HepG2 (cell line): ENCODE results near the gene PRKCI. TPM values are rescaled to one million over a fixed set of nuclear protein-coding genes. Genes with fewer than 3 reads are reported as not detected.

Experiments used
- AHR ChIP-seq: IDR thresholded peaks from 2 replicates; pipeline ENCODE4 v1.6.1; 2018; ENCODE audit warnings: missing genetic modification reagents, missing compliant biosample characterization
- HOXA3 ChIP-seq: sonication (generic); formaldehyde crosslinking; IDR thresholded peaks from 2 replicates; pipeline ENCODE4 v1.5.0; 2020; ENCODE audit warnings: missing genetic modification reagents
- JDP2 ChIP-seq: sonication (generic); formaldehyde crosslinking; IDR thresholded peaks from 2 replicates; pipeline ENCODE4 v1.8.1; 2022; ENCODE audit warnings: missing genetic modification reagents, borderline replicate concordance
- KMT2B ChIP-seq: IDR thresholded peaks from 2 replicates; pipeline ENCODE4 v1.6.1; 2016; ENCODE audit warnings: missing genetic modification reagents, missing compliant biosample characterization
- MED1 ChIP-seq: sonication (generic); formaldehyde crosslinking; IDR thresholded peaks from 2 replicates; pipeline ENCODE4 v1.4.0; 2020; ENCODE audit warnings: missing genetic modification reagents
- MEIS2 ChIP-seq: sonication (generic); formaldehyde crosslinking; IDR thresholded peaks from 2 replicates; pipeline ENCODE4 v1.9.0; 2021; ENCODE audit warnings: mild to moderate bottlenecking, missing genetic modification reagents
- MTA3 ChIP-seq: sonication (generic); formaldehyde crosslinking; IDR thresholded peaks from 2 replicates; pipeline ENCODE4 v1.4.0; 2020; ENCODE audit warnings: missing genetic modification reagents
- RXRA ChIP-seq: sonication (generic); formaldehyde crosslinking; IDR thresholded peaks from 2 replicates; pipeline ENCODE4 v1.5.1; 2020; ENCODE audit warnings: missing genetic modification reagents
- ZKSCAN5 ChIP-seq: sonication (generic); formaldehyde crosslinking; IDR thresholded peaks from 2 replicates; pipeline ENCODE4 v1.5.1; 2020; ENCODE audit warnings: mild to moderate bottlenecking, missing genetic modification reagents
- ZMYM2 ChIP-seq: sonication (generic); formaldehyde crosslinking; IDR thresholded peaks from 2 replicates; pipeline ENCODE4 v1.8.0; 2022; ENCODE audit warnings: mild to moderate bottlenecking, missing genetic modification reagents
- ZNF101 ChIP-seq: sonication (generic); formaldehyde crosslinking; IDR thresholded peaks from 2 replicates; pipeline ENCODE4 v1.4.0; 2020; ENCODE audit warnings: mild to moderate bottlenecking, low read depth, missing genetic modification reagents, borderline replicate concordance
- ZNF570 ChIP-seq: sonication (generic); formaldehyde crosslinking; IDR thresholded peaks from 2 replicates; pipeline ENCODE4 v1.4.0; 2020; ENCODE audit warnings: mild to moderate bottlenecking, missing genetic modification reagents, borderline replicate concordance
- ZNF672 ChIP-seq: sonication (generic); formaldehyde crosslinking; IDR thresholded peaks from 2 replicates; pipeline ENCODE4 v1.8.1; 2022; ENCODE audit warnings: missing genetic modification reagents
- ZNF746 ChIP-seq: sonication (generic); formaldehyde crosslinking; IDR thresholded peaks from 2 replicates; pipeline ENCODE4 v1.8.0; 2022; ENCODE audit warnings: mild to moderate bottlenecking, missing genetic modification reagents
- polyA plus RNA-seq, 8 experiments: library from polyadenylated mRNA; depleted of rRNA in 3 of 8; stranded (reverse) in 7 of 8; unstranded in 1 of 8; fragments of >200 nt; fragmentation: Illumina TruSeq in 4 of 8; extraction: Trizol in 4 of 8; gene quantifications; 2 replicates each; pipeline versions ENCODE4 v1.2.1 to v1.2.3, GENCODE V29; 2011 to 2016; ENCODE audit warnings: low read depth in 4 of 8, missing spikeins in 1 of 8, mixed read lengths in 1 of 8; ENCODE audit not compliant: insufficient read depth in 1 of 8
- total RNA-seq, 5 experiments: library from RNA; depleted of rRNA; stranded (reverse); fragments of >200 nt; fragmentation: Illumina TruSeq; extraction: Trizol; gene quantifications; 2 replicates each; pipeline ENCODE4 v1.2.3, GENCODE V29; 2016; ENCODE audit warnings: low read depth in 1 of 5
- TF ChIP-seq, protein P1 (sequence below): IDR thresholded peaks from 2 replicates; pipeline ENCODE4 v1.6.1; 2016; ENCODE audit warnings: missing biosample characterization, missing genetic modification reagents, low read depth
- TF ChIP-seq, protein P2 (sequence below): sonication (generic); formaldehyde crosslinking; IDR thresholded peaks from 2 replicates; pipeline ENCODE4 v1.4.0; 2020; ENCODE audit warnings: missing genetic modification reagents, mild to moderate bottlenecking, borderline replicate concordance
- TF ChIP-seq, protein P3 (sequence below): sonication (generic); formaldehyde crosslinking; IDR thresholded peaks from 2 replicates; pipeline ENCODE4 v1.5.0; 2020; ENCODE audit warnings: missing genetic modification reagents
- TF ChIP-seq, protein P4 (sequence below): sonication (generic); formaldehyde crosslinking; IDR thresholded peaks from 2 replicates; pipeline ENCODE4 v1.8.1; 2023; ENCODE audit warnings: mild to moderate bottlenecking, moderate library complexity, missing genetic modification reagents
- TF ChIP-seq, protein P5 (sequence below): IDR thresholded peaks from 2 replicates; pipeline ENCODE4 v1.6.1; 2016; ENCODE audit warnings: low read depth, missing genetic modification reagents, missing compliant biosample characterization

The PRKCI gene
- total and polyA plus RNA-seq, 2 of the 13 experiments (the other 11 are each of a cell fraction or from before 2014, with no cell fraction given): 17.2 to 30.4 TPM

DNA sequence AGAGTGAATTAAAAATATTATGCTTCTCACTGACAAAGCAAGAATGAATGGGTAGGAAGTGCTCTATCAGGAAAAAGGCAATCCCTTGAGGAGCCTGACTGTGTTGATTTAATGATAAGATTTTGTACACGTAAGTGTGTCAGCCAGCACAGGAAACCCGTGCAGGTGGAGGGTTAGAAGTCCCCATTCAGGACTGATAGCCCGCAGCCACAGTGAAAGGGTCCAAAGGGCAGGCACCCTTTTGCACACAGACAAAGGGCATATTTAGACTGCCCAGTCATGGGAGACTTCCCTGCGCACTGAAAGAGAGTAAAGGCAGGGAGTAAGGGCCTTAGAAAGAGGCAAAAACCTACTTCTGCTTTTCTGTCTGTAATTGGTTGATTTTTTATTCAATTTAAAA, 108.9 kb downstream of the PRKCI start (continued):
- TF ChIP-seq ZNF746 (CRISPR knock-in tag): peak; percentile 60; the same call in 1 of the 2 replicates
- TF ChIP-seq MED1 (CRISPR knock-in tag): peak; percentile 81
- TF ChIP-seq, protein P1, sequence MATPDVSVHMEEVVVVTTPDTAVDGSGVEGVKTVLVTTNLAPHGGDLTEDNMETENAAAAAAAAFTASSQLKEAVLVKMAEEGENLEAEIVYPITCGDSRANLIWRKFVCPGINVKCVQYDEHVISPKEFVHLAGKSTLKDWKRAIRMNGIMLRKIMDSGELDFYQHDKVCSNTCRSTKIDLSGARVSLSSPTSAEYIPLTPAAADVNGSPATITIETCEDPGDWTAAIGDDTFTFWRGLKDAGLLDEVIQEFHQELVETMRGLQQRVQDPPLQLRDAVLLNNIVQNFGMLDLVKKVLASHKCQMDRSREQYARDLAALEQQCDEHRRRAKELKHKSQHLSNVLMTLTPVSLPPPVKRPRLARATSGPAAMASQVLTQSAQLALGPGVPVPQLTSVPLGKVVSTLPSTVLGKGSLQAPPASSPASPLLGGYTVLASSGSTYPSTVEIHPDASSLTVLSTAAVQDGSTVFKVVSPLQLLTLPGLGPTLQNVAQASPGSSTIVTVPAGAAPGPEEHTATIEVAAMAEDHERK (CRISPR knock-in tag): no peak
- no peak for TF ChIP-seq ZKSCAN5 (CRISPR knock-in tag)
- TF ChIP-seq, protein P2, sequence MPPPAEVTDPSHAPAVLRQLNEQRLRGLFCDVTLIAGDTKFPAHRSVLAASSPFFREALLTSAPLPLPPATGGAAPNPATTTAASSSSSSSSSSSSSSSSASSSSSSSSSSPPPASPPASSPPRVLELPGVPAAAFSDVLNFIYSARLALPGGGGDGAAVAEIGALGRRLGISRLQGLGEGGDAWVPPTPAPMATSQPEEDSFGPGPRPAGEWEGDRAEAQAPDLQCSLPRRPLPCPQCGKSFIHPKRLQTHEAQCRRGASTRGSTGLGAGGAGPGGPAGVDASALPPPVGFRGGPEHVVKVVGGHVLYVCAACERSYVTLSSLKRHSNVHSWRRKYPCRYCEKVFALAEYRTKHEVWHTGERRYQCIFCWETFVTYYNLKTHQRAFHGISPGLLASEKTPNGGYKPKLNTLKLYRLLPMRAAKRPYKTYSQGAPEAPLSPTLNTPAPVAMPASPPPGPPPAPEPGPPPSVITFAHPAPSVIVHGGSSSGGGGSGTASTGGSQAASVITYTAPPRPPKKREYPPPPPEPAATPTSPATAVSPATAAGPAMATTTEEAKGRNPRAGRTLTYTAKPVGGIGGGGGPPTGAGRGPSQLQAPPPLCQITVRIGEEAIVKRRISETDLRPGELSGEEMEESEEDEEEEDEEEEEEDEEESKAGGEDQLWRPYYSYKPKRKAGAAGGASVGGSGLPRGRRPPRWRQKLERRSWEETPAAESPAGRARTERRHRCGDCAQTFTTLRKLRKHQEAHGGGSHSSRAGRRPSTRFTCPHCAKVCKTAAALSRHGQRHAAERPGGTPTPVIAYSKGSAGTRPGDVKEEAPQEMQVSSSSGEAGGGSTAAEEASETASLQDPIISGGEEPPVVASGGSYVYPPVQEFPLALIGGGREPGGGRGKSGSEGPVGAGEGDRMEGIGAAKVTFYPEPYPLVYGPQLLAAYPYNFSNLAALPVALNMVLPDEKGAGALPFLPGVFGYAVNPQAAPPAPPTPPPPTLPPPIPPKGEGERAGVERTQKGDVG (CRISPR knock-in tag): no peak
- TF ChIP-seq ZMYM2: peak; percentile 89
- TF ChIP-seq, protein P3, sequence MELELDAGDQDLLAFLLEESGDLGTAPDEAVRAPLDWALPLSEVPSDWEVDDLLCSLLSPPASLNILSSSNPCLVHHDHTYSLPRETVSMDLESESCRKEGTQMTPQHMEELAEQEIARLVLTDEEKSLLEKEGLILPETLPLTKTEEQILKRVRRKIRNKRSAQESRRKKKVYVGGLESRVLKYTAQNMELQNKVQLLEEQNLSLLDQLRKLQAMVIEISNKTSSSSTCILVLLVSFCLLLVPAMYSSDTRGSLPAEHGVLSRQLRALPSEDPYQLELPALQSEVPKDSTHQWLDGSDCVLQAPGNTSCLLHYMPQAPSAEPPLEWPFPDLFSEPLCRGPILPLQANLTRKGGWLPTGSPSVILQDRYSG (CRISPR knock-in tag): no peak
- TF ChIP-seq AHR (CRISPR knock-in tag): no peak
- TF ChIP-seq, protein P4, sequence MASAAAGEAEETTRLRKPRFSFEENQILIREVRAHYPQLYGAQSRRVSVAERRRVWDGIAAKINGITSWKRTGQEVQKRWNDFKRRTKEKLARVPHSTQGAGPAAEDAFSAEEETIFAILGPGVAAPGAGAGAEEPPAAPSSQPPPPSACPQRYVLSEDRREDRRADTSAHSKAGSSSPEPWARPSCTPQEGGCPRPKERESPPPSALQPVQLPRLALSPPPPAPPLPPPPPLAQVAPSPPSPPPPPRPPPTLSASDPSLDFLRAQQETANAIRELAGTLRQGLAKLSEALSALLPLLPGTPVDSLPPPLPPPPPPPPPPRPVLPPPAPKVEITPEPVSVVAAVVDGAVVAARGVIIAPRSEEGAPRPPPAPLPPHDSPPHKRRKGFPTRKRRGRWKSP (CRISPR knock-in tag): peak; percentile 49; the same call in 1 of the 2 replicates
- no peak for TF ChIP-seq JDP2 (CRISPR knock-in tag)
- peak; percentile 86; the same call in 1 of the 2 replicates for TF ChIP-seq RXRA
- TF ChIP-seq HOXA3 (CRISPR knock-in tag): peak; percentile 81; the same call in 1 of the 2 replicates
- TF ChIP-seq KMT2B: peak; percentile 39; the same call in 1 of the 2 replicates
- TF ChIP-seq ZNF672 (CRISPR knock-in tag): no peak
- no peak for TF ChIP-seq ZNF570
- TF ChIP-seq, protein P5, sequence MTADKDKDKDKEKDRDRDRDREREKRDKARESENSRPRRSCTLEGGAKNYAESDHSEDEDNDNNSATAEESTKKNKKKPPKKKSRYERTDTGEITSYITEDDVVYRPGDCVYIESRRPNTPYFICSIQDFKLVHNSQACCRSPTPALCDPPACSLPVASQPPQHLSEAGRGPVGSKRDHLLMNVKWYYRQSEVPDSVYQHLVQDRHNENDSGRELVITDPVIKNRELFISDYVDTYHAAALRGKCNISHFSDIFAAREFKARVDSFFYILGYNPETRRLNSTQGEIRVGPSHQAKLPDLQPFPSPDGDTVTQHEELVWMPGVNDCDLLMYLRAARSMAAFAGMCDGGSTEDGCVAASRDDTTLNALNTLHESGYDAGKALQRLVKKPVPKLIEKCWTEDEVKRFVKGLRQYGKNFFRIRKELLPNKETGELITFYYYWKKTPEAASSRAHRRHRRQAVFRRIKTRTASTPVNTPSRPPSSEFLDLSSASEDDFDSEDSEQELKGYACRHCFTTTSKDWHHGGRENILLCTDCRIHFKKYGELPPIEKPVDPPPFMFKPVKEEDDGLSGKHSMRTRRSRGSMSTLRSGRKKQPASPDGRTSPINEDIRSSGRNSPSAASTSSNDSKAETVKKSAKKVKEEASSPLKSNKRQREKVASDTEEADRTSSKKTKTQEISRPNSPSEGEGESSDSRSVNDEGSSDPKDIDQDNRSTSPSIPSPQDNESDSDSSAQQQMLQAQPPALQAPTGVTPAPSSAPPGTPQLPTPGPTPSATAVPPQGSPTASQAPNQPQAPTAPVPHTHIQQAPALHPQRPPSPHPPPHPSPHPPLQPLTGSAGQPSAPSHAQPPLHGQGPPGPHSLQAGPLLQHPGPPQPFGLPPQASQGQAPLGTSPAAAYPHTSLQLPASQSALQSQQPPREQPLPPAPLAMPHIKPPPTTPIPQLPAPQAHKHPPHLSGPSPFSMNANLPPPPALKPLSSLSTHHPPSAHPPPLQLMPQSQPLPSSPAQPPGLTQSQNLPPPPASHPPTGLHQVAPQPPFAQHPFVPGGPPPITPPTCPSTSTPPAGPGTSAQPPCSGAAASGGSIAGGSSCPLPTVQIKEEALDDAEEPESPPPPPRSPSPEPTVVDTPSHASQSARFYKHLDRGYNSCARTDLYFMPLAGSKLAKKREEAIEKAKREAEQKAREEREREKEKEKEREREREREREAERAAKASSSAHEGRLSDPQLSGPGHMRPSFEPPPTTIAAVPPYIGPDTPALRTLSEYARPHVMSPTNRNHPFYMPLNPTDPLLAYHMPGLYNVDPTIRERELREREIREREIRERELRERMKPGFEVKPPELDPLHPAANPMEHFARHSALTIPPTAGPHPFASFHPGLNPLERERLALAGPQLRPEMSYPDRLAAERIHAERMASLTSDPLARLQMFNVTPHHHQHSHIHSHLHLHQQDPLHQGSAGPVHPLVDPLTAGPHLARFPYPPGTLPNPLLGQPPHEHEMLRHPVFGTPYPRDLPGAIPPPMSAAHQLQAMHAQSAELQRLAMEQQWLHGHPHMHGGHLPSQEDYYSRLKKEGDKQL (CRISPR knock-in tag): no peak
- no peak for TF ChIP-seq MEIS2 (CRISPR knock-in tag)
- TF ChIP-seq ZNF101 (CRISPR knock-in tag): no peak
- TF ChIP-seq MTA3 (CRISPR knock-in tag): no peak
